CD14-positive monocyte (primary cell): Measurements from ENCODE around the gene ERFE. TPM values are rescaled to one million over a fixed set of nuclear protein-coding genes. Genes with fewer than 3 reads are reported as not detected.

Source experiments
- DNase-seq, 3 donors: peaks; one replicate each; pipeline ENCODE4 v3.0.0-alpha.2; 2011 to 2022
- H2AFZ ChIP-seq: 2 replicates; pipeline ENCODE4 v1.6.0; 2012; ENCODE audit warnings: mild to moderate bottlenecking, low read depth, low read length, inconsistent platforms; ENCODE audit not compliant: insufficient read depth, poor library complexity, severe bottlenecking
- H3K27ac ChIP-seq, 2 donors: 1 replicate in 1 of 2; 2 replicates in 1 of 2; pipeline ENCODE4 v1.5.1; 2012 to 2013; ENCODE audit warnings: low read length in 2 of 2, control low read depth in 1 of 2, inconsistent platforms in 1 of 2, low read depth in 1 of 2, mild to moderate bottlenecking in 1 of 2
- H3K27me3 ChIP-seq, 2 donors: one replicate each; pipeline versions ENCODE4 v1.6.0 to v1.6.1; 2011 to 2013; ENCODE audit warnings: low read length in 2 of 2; ENCODE audit not compliant: control insufficient read depth in 2 of 2, insufficient read depth in 2 of 2
- H3K36me3 ChIP-seq, 2 donors: replicated peaks in 1 of 2; 1 replicate in 1 of 2; 2 replicates in 1 of 2; pipeline versions ENCODE4 v1.5.1 to v1.6.1; 2012 to 2013; ENCODE audit warnings: low read length in 2 of 2, control low read depth in 1 of 2, inconsistent platforms in 1 of 2, mild to moderate bottlenecking in 1 of 2; ENCODE audit not compliant: insufficient read depth in 2 of 2, control insufficient read depth in 1 of 2
- H3K4me1 ChIP-seq, 2 donors: 1 replicate in 1 of 2; 2 replicates in 1 of 2; pipeline versions ENCODE4 v1.5.1 to v1.6.1; 2012 to 2013; ENCODE audit warnings: low read length in 2 of 2, control low read depth in 1 of 2, inconsistent platforms in 1 of 2, mild to moderate bottlenecking in 1 of 2, moderate library complexity in 1 of 2; ENCODE audit not compliant: insufficient read depth in 2 of 2, control insufficient read depth in 1 of 2
- H3K4me2 ChIP-seq: replicated peaks from 2 replicates; pipeline ENCODE3; 2012; ENCODE audit warnings: low read length, moderate library complexity, mild to moderate bottlenecking; ENCODE audit not compliant: poor library complexity, severe bottlenecking; ENCODE audit errors: extremely low read depth
- H3K4me3 ChIP-seq, 3 experiments: fragments of 200-600 bp in 1 of 3; sonication (generic) in 1 of 3; replicated peaks in 1 of 3; 1 replicate in 2 of 3; 2 replicates in 1 of 3; pipeline ENCODE4 v1.5.1; 2011 to 2013; ENCODE audit warnings: low read length in 3 of 3, mild to moderate bottlenecking in 3 of 3, control low read depth in 2 of 3, low read depth in 2 of 3, inconsistent platforms in 1 of 3, moderate library complexity in 1 of 3
- H3K79me2 ChIP-seq: 2 replicates; pipeline ENCODE4 v1.6.0; 2012; ENCODE audit warnings: mild to moderate bottlenecking, control low read depth, inconsistent platforms, low read length, moderate library complexity; ENCODE audit not compliant: insufficient read depth
- H3K9ac ChIP-seq: 2 replicates; pipeline ENCODE4 v1.6.0; 2017; ENCODE audit warnings: low read length, mild to moderate bottlenecking; ENCODE audit not compliant: insufficient read depth, poor library complexity, severe bottlenecking
- H3K9me3 ChIP-seq, 2 donors: replicated peaks in 1 of 2; 1 replicate in 1 of 2; 2 replicates in 1 of 2; pipeline versions ENCODE4 v1.5.1 to v1.6.1; 2012 to 2013; ENCODE audit warnings: low read length in 2 of 2, control low read depth in 1 of 2; ENCODE audit not compliant: control insufficient read depth in 1 of 2, insufficient read depth in 1 of 2
- H4K20me1 ChIP-seq: 2 replicates; pipeline ENCODE4 v1.6.0; 2012; ENCODE audit warnings: mild to moderate bottlenecking, low read length, control low read depth, moderate library complexity; ENCODE audit not compliant: insufficient read depth
- H3K27ac Mint-ChIP-seq, 7 donors: one replicate each; pipeline ENCODE4 v1.8.0; 2020; ENCODE audit warnings: mild to moderate bottlenecking in 7 of 7, mixed read lengths in 7 of 7, moderate library complexity in 6 of 7, inconsistent platforms in 2 of 7
- H3K27me3 Mint-ChIP-seq, 3 donors: one replicate each; pipeline ENCODE4 v1.8.0; 2021 to 2022; ENCODE audit warnings: low read depth in 3 of 3, mild to moderate bottlenecking in 3 of 3, mixed read lengths in 3 of 3, moderate library complexity in 3 of 3, inconsistent platforms in 1 of 3
- H3K36me3 Mint-ChIP-seq, 2 donors: one replicate each; pipeline ENCODE4 v1.8.0; 2020; ENCODE audit warnings: mixed read lengths in 2 of 2, inconsistent platforms in 1 of 2, mild to moderate bottlenecking in 1 of 2
- H3K4me1 Mint-ChIP-seq: one replicate; pipeline ENCODE4 v1.8.0; 2020; ENCODE audit warnings: mild to moderate bottlenecking, mixed read lengths
- H3K4me3 Mint-ChIP-seq, 2 donors: one replicate each; pipeline ENCODE4 v1.8.0; 2020; ENCODE audit warnings: mild to moderate bottlenecking in 2 of 2, mixed read lengths in 2 of 2, moderate library complexity in 1 of 2
- H3K9me3 Mint-ChIP-seq, 7 donors: one replicate each; pipeline ENCODE4 v1.8.0; 2020 to 2022; ENCODE audit warnings: mixed read lengths in 7 of 7, mild to moderate bottlenecking in 6 of 7, moderate library complexity in 6 of 7, inconsistent platforms in 2 of 7
- CTCF ChIP-seq: fragments of 200-600 bp; IDR thresholded peaks from one replicate; pipeline ENCODE4 v1.8.0; 2022; ENCODE audit warnings: antibody characterized with exemption, mild to moderate bottlenecking
- WGBS: methylation state at CpG from one replicate; pipeline ENCODE4 v1.1.5; 2013; ENCODE audit warnings: missing lambda C conversion rate; ENCODE audit not compliant: insufficient coverage; 5-methylcytosine and 5-hydroxymethylcytosine counted together
- intact Hi-C, 2 donors: fragments of 100-400 bp; cut with micrococcal nuclease; formaldehyde crosslinking; loops; one replicate each; pipeline versions ENCODE4 v1.15.0 to v1.15.1; 2023
- polyA plus RNA-seq, 3 donors: library from polyadenylated mRNA; depleted of rRNA in 1 of 3; unstranded in 2 of 3; stranded (reverse) in 1 of 3; fragments of 300-500 nt in 2 of 3; fragments of >200 nt in 1 of 3; fragmentation: Illumina TruSeq in 2 of 3; gene quantifications; 1 replicate in 2 of 3; 2 replicates in 1 of 3; pipeline ENCODE4 v1.2.3, GENCODE V29; 2012 to 2021

ERFE gene
- polyA plus RNA-seq, 3 donors: not detected

GRCh38 chr2:238126775-238127164, 32.0 kb upstream of the ERFE start:
- Histone ChIP-seq H3K9me3 (no peaks in the 10 kb centered on the region), H3K36me3 (no peaks in the 10 kb centered on the region), H3K9ac (no peak overlapping the region), H2AFZ (peak overlapping the region; percentile 47), H3K27me3 (no peaks in the 10 kb centered on the region), H3K4me2 (no peak overlapping the region), H3K27ac (no peak overlapping the region), H4K20me1 (no peaks in the 10 kb centered on the region), H3K4me1 (peaks cover 0 to 3% of the 10 kb centered on the region in 2 donors), H3K4me3 (no peak overlapping the region), H3K79me2 (no peaks in the 10 kb centered on the region)
- Mint-ChIP-seq H3K4me1 (no peaks in the 10 kb centered on the region), H3K27me3 (peaks cover 0 to 2% (median 1%) of the 10 kb centered on the region in 3 donors), H3K36me3 (no peaks in the 10 kb centered on the region), H3K27ac (no peak overlapping the region), H3K4me3 (no peak overlapping the region), H3K9me3 (no peaks in the 10 kb centered on the region)
- 95% methylated on average over 2 of the region's 2 CpGs for WGBS
- DNase-seq: no peak
- TF ChIP-seq CTCF: no peak
- intact Hi-C loops: no loop called here

- H3K9me3 ChIP-seq: no peaks in the 10 kb centered on the region
These were observed 31.4 kb upstream of the ERFE start for GRCh38 chr2:238127165-238128060.

More at GRCh38 chr2:238127165-238128060, 31.4 kb upstream of the ERFE start:
- H3K27me3 ChIP-seq: no peaks in the 10 kb centered on the region
- no peaks in the 10 kb centered on the region for H3K79me2 ChIP-seq
- no peaks in the 10 kb centered on the region for H3K9me3 Mint-ChIP-seq
- H3K27me3 Mint-ChIP-seq: peaks cover 0 to 1% (median 0%) of the 10 kb centered on the region in 3 donors
- no peak for DNase-seq
- TF ChIP-seq CTCF: no peak
- no peak overlapping the region for H3K27ac ChIP-seq
- peak overlapping the region; percentile 47 for H2AFZ ChIP-seq
- H3K4me3 ChIP-seq: no peak overlapping the region
- 68% methylated on average over 33 of the region's 36 CpGs for WGBS
- no peak overlapping the region for H3K9ac ChIP-seq
- H3K4me1 ChIP-seq: peaks cover 0 to 3% of the 10 kb centered on the region in 2 donors
- H3K4me2 ChIP-seq: no peak overlapping the region
- no peaks in the 10 kb centered on the region for H4K20me1 ChIP-seq
- intact Hi-C loops: no loop called here
- no peaks in the 10 kb centered on the region for H3K4me1 Mint-ChIP-seq
- no peaks in the 10 kb centered on the region for H3K36me3 Mint-ChIP-seq
- H3K4me3 Mint-ChIP-seq: no peak overlapping the region
- no peaks in the 10 kb centered on the region for H3K36me3 ChIP-seq
- no peak overlapping the region for H3K27ac Mint-ChIP-seq
